OCI-LY1 (cell line): ENCODE measurements around the gene ZDHHC14.

ENCODE experiments used
- H2AFZ ChIP-seq: fragments of 200-600 bp; sonication (generic), shearing (Covaris generic); 2 replicates; pipeline ENCODE4 v1.6.0; 2014; ENCODE audit warnings: antibody characterized with exemption, mild to moderate bottlenecking, low read length
- H3F3A ChIP-seq: fragments of 200-600 bp; sonication (generic), shearing (Covaris generic); 2 replicates; pipeline ENCODE4 v1.6.0; 2014; ENCODE audit warnings: mild to moderate bottlenecking, antibody characterized with exemption, low read length, moderate library complexity; ENCODE audit not compliant: insufficient read depth
- H3K27ac ChIP-seq: fragments of 200-600 bp; sonication (generic); 2 replicates; pipeline ENCODE4 v1.5.1; 2014; ENCODE audit warnings: low read length, mixed run types, mild to moderate bottlenecking, low read depth; ENCODE audit not compliant: poor library complexity, severe bottlenecking
- H3K27me3 ChIP-seq: fragments of 200-600 bp; sonication (generic); 2 replicates; pipeline ENCODE4 v1.6.0; 2014; ENCODE audit warnings: antibody characterized with exemption, mild to moderate bottlenecking, low read length, moderate library complexity; ENCODE audit not compliant: insufficient read depth
- H3K36me3 ChIP-seq: fragments of 200-600 bp; sonication (generic); 2 replicates; pipeline ENCODE4 v1.6.1; 2014; ENCODE audit warnings: mild to moderate bottlenecking, antibody characterized with exemption, low read length, moderate library complexity, mixed read lengths; ENCODE audit not compliant: insufficient read depth
- H3K4me1 ChIP-seq: fragments of 200-600 bp; sonication (generic); 2 replicates; pipeline ENCODE4 v1.5.1; 2014; ENCODE audit warnings: mild to moderate bottlenecking, low read length, moderate library complexity; ENCODE audit not compliant: insufficient read depth, severe bottlenecking
- H3K4me2 ChIP-seq: fragments of 200-600 bp; sonication (generic), shearing (Covaris generic); 2 replicates; pipeline ENCODE4 v1.6.1; 2014; ENCODE audit warnings: low read length
- H3K4me3 ChIP-seq: fragments of 200-600 bp; sonication (generic); 2 replicates; pipeline ENCODE4 v1.5.1; 2014; ENCODE audit warnings: low read length, low read depth, mild to moderate bottlenecking, mixed read lengths; ENCODE audit not compliant: poor library complexity, severe bottlenecking
- H3K79me2 ChIP-seq: fragments of 200-600 bp; shearing (Covaris generic); 2 replicates; pipeline ENCODE4 v1.6.1; 2016; ENCODE audit warnings: mixed run types, low read length, mixed read lengths; ENCODE audit not compliant: insufficient read depth
- H3K9ac ChIP-seq: fragments of 200-600 bp; sonication (generic), shearing (Covaris generic); 2 replicates; pipeline ENCODE4 v1.6.1; 2014; ENCODE audit warnings: mild to moderate bottlenecking, low read length, mixed read lengths
- H3K9me2 ChIP-seq: fragments of 200-600 bp; sonication (generic), shearing (Covaris generic); 2 replicates; pipeline ENCODE4 v1.6.1; 2014; ENCODE audit warnings: low read depth, mild to moderate bottlenecking, low read length, mixed read lengths
- H3K9me3 ChIP-seq: fragments of 200-600 bp; shearing (Covaris generic); 2 replicates; pipeline ENCODE4 v1.6.1; 2014; ENCODE audit warnings: low read length, mixed read lengths
- H4K20me1 ChIP-seq: fragments of 200-600 bp; sonication (generic), shearing (Covaris generic); 2 replicates; pipeline ENCODE4 v1.6.0; 2016; ENCODE audit warnings: mild to moderate bottlenecking, low read length; ENCODE audit not compliant: insufficient read depth
- EZH2 ChIP-seq: fragments of 200-600 bp; sonication (generic), shearing (Covaris generic); IDR thresholded peaks from 2 replicates; pipeline ENCODE4 v1.8.0; 2017; ENCODE audit warnings: borderline replicate concordance, mixed run types, mild to moderate bottlenecking, antibody characterized with exemption, low read length, moderate library complexity, mixed read lengths
- TF ChIP-seq, protein P1 (sequence below): fragments of 200-600 bp; sonication (generic), shearing (Covaris generic); IDR thresholded peaks from 2 replicates; pipeline ENCODE4 v1.5.1; 2017; ENCODE audit warnings: mild to moderate bottlenecking, antibody characterized with exemption, low read length, moderate library complexity, mixed read lengths

ZDHHC14 gene

GRCh38 chr6:157539900-157540752 is 159.1 kb downstream of the ZDHHC14 start:
- H3K36me3 ChIP-seq = no peaks in the 10 kb centered on the region
- H3K9me3 ChIP-seq = no peaks in the 10 kb centered on the region
- H3K4me2 ChIP-seq = no peak overlapping the region
- no peak overlapping the region for H3K27ac ChIP-seq
- no peaks in the 10 kb centered on the region for H3K79me2 ChIP-seq
- no peaks in the 10 kb centered on the region for H3K4me1 ChIP-seq
- H3K27me3 ChIP-seq = no peaks in the 10 kb centered on the region
- H3K9ac ChIP-seq = no peak overlapping the region
- no peak overlapping the region for H2AFZ ChIP-seq
- TF ChIP-seq, protein P1, sequence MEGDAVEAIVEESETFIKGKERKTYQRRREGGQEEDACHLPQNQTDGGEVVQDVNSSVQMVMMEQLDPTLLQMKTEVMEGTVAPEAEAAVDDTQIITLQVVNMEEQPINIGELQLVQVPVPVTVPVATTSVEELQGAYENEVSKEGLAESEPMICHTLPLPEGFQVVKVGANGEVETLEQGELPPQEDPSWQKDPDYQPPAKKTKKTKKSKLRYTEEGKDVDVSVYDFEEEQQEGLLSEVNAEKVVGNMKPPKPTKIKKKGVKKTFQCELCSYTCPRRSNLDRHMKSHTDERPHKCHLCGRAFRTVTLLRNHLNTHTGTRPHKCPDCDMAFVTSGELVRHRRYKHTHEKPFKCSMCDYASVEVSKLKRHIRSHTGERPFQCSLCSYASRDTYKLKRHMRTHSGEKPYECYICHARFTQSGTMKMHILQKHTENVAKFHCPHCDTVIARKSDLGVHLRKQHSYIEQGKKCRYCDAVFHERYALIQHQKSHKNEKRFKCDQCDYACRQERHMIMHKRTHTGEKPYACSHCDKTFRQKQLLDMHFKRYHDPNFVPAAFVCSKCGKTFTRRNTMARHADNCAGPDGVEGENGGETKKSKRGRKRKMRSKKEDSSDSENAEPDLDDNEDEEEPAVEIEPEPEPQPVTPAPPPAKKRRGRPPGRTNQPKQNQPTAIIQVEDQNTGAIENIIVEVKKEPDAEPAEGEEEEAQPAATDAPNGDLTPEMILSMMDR = no peak
- no peak for TF ChIP-seq EZH2
- H3K9me2 ChIP-seq = no peaks in the 10 kb centered on the region
- no peak overlapping the region for H3K4me3 ChIP-seq
- no peaks in the 10 kb centered on the region for H3F3A ChIP-seq
- H4K20me1 ChIP-seq = no peaks in the 10 kb centered on the region

DNA sequence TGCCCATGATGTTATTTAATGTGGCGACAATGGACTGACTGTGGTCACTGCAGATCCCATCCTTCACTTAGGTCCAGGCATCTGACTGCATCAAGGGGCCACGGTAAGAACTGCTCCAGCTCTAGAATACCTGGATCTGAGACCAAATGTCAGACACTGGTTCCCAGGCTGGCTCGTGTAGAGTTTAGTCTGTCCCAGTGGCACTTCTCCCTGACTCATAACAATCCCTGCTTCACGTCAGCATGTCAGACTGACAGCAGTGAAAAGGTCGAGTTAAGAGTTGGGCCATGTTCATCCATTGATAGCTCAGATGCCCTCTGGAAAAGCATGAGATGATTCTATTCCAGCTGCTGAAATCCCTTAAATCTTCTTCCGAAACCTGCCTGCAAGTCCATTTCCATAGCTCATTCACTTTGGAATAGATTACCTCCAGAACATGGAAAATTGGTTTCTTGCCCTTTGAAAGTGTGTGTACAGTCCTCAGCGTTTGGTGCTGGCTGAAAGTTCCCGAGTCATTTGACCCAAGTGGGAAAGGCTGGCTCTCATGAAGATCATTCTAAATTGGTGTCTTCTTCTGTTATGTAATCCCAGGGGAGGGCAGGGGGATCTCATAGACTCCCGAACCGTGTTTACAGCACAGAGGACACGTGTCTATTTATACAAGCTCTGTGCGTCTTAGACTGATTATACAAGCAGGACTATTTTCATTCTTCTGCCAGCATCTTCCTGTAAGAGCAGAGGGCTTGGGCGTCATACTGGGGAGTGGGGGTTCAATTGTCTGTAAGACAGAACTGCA is 160.8 kb downstream of the ZDHHC14 start:
- TF ChIP-seq, protein P1 = no peak
- TF ChIP-seq EZH2 = no peak
- no peaks in the 10 kb centered on the region for H3K4me1 ChIP-seq
- no peak overlapping the region for H3K27ac ChIP-seq
- no peaks in the 10 kb centered on the region for H3F3A ChIP-seq
- H3K79me2 ChIP-seq = no peaks in the 10 kb centered on the region
- H2AFZ ChIP-seq = no peak overlapping the region
- no peaks in the 10 kb centered on the region for H3K9me3 ChIP-seq
- no peak overlapping the region for H3K4me3 ChIP-seq
- no peaks in the 10 kb centered on the region for H4K20me1 ChIP-seq
- H3K9ac ChIP-seq = no peak overlapping the region
- H3K27me3 ChIP-seq = no peaks in the 10 kb centered on the region
- no peaks in the 10 kb centered on the region for H3K36me3 ChIP-seq
- no peaks in the 10 kb centered on the region for H3K9me2 ChIP-seq
- H3K4me2 ChIP-seq = no peak overlapping the region

GRCh38 chr6:157542414-157543160 is 161.6 kb downstream of the ZDHHC14 start:
- no peaks in the 10 kb centered on the region for H3K4me1 ChIP-seq
- no peak overlapping the region for H3K27ac ChIP-seq
- H2AFZ ChIP-seq = no peak overlapping the region
- H3K9ac ChIP-seq = no peak overlapping the region
- no peaks in the 10 kb centered on the region for H3K9me3 ChIP-seq
- no peaks in the 10 kb centered on the region for H4K20me1 ChIP-seq
- TF ChIP-seq EZH2 = no peak
- H3K9me2 ChIP-seq = no peaks in the 10 kb centered on the region
- H3K27me3 ChIP-seq = no peaks in the 10 kb centered on the region
- no peak overlapping the region for H3K4me3 ChIP-seq
- no peak overlapping the region for H3K4me2 ChIP-seq
- H3K36me3 ChIP-seq = no peaks in the 10 kb centered on the region
- no peaks in the 10 kb centered on the region for H3K79me2 ChIP-seq
- no peaks in the 10 kb centered on the region for H3F3A ChIP-seq
